Measurements from ENCODE around the gene MAGEE1.

Gene MAGEE1

GRCh38 chrX:76427560-76428242, at the start of gene MAGEE1:
Gene MAGEE1, plus strand, starts transcription at chrX:76427710. Its CDS starts 221 bp downstream, at chrX:76427931.
- peak; percentile 79 for DNase-seq (ENCODE audit: low spot score)

GRCh38 chrX:76398970-76399369, 28.5 kb upstream of the MAGEE1 start:
- DNase-seq (ENCODE audit: low spot score) = no peak

GRCh38 chrX:76407795-76408194, 19.7 kb upstream of the MAGEE1 start:
- DNase-seq (ENCODE audit: low spot score) = no peak

- DNase-seq (ENCODE audit: low spot score) = no peak
Observed at GRCh38 chrX:76420237-76420636, 7.3 kb upstream of the MAGEE1 start.

GRCh38 chrX:76428243-76429130, 977 bp downstream of the MAGEE1 start:
- DNase-seq (ENCODE audit: low spot score) = peak; percentile 44

- no peak for DNase-seq (ENCODE audit: low spot score)
Observed at GRCh38 chrX:76433219-76433618, 5.7 kb downstream of the MAGEE1 start.

GRCh38 chrX:76434103-76434741, 6.7 kb downstream of the MAGEE1 start:
- no peak for DNase-seq (ENCODE audit: low spot score)

GRCh38 chrX:76439188-76439587, 11.7 kb downstream of the MAGEE1 start:
- no peak for DNase-seq (ENCODE audit: low spot score)

GRCh38 chrX:76453737-76454406, 26.4 kb downstream of the MAGEE1 start:
- no peak for DNase-seq (ENCODE audit: low spot score)

- peak; percentile 7 for DNase-seq (ENCODE audit: low spot score)
Observed at GRCh38 chrX:76454456-76454927, 27.0 kb downstream of the MAGEE1 start.

GRCh38 chrX:76477353-76477752, 49.8 kb downstream of the MAGEE1 start:
- no peak for DNase-seq (ENCODE audit: low spot score)

All from CD4-positive, alpha-beta T cell treated with Interleukin-6 at 100 ng/mL for 8 hours (primary cell).